GF-D8 (cell line): Measurements from ENCODE around the gene SFXN4.
"Not testable (repeated sequence)": the region's sequence is repeated elsewhere in the genome, so short reads cannot be mapped to it uniquely, and the experiment has no call there.

Experiments
- DNase-seq: peaks from one replicate; lab custom pipeline; 2025; lab: John Stamatoyannopoulos, UW

The SFXN4 gene

DNA sequence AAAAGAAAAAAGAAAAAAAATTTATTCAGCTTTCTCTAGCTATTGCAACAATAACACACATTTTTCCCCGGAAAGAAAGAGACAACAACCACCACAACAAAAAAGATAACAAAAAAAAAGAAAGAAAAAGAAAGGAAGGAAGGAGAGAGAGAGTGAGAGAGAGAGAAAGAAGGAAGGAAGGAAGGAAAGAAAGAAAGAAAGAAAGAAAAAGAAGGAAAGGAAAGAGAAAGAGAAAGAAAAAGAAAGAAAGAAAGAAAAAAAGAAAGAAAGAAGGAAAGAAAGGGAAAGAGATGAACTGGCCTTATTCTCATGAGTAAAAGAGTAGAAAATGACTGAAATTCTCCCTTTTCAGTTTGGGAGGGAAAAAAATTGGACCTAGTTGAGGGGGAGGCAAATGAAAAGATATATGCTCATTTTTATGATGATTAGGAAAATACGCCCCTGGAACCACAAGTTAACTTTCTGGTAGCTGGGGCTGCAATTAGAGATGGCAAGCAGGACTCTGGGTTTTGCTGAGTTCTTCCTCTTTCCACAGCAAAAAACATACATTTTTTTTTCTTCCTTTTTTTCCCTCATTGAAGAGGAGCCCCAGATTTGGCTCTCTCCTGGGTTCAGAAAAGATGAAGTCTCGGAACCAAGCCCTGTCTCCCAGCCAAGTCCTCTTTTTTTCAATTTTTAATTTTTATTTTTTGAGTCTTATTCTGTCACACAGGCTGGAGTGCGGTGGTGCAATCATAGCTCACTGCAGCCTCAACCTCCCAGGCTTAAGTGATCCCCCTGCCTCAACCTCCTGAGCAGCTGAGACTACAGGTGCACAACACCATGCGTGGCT, 25.7 kb upstream of the SFXN4 start:
- peak; percentile 52 for DNase-seq

GRCh38 chr10:119190353-119190752, 24.8 kb upstream of the SFXN4 start:
- DNase-seq = no peak

DNA sequence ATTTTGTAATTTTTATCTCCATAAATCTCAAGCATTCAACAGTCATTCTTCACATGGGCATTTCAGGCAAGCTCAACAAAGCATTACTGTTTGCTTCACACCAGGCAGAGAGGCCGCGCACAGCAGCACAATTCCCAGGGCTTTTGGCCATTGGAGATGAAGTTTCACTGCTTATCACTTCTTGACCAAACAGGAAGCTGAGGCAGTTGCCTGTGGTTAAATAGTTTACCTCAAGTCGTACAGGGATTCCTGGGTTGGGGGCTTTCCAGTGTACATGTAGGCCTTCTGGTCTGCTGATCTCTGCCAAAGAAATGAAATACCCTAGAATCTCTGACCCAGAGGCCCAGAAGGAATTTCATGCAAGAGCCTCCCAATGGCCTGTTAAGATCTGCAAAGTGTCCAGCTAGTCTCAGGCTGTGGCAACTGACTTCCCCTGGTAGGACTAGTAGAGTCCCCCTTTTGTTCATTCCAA, 24.3 kb upstream of the SFXN4 start:
- DNase-seq = peak; percentile 72

DNA sequence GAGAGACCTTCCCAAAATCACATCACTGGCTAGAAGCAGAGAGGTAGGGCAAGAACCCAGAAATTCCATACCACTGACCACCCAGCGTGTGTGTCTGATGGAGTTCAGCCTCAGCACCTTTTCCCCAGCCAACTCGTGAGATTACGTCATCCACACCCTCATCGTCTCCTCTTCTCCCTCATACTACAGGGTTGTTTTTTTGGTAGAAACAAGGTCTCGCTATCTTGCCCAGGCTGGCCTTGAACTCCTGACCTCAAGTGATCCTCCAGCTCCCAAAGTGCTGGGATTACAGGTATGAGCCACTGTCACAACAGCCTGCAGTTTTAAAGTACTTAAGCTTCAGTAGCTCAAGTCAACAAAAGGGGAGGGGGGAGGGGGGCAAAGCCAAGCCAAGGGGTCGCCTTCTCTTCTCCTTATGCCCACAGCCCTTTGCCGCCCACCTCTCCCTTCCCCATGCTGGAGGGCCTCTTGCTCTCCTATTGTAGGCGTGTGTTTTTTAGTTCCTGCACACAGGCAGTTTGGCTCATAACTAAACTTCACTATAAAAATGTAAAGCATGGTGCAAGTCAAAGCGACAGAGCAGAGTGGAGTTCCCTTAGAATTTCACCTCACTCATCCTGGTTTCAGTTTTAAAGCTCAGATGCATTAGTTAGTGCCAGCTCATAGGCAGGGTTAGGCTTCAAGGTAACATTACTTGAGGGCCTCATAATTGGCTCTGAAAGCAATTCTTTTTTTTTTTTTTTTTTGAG, 18.3 kb upstream of the SFXN4 start:
- no peak for DNase-seq

DNA sequence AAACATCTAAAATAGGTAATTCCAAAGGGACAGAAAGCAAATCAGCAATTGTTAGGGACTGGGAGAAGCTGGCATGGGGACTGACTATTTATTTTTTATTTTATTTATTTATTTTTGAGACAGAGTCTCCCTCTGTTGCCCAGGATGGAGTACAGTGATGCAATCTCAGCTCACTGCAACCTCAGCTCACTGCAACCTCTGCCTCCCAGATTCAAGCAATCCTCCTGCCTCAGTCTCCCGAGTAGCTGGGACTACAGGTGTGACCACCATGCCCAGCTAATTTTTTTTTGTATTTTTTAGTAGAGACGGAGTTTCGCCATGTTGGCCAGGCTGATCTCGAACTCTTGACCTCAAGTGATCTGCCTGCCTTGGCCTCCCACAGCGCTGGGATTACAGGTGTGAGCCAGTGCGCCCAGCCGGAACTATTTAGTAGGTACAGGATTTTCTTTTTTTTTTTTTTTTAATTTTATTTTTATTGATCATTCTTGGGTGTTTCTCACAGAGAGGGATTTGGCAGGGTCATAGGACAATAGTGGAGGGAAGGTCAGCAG, 15.4 kb upstream of the SFXN4 start:
- DNase-seq = not testable (repeated sequence)

DNA sequence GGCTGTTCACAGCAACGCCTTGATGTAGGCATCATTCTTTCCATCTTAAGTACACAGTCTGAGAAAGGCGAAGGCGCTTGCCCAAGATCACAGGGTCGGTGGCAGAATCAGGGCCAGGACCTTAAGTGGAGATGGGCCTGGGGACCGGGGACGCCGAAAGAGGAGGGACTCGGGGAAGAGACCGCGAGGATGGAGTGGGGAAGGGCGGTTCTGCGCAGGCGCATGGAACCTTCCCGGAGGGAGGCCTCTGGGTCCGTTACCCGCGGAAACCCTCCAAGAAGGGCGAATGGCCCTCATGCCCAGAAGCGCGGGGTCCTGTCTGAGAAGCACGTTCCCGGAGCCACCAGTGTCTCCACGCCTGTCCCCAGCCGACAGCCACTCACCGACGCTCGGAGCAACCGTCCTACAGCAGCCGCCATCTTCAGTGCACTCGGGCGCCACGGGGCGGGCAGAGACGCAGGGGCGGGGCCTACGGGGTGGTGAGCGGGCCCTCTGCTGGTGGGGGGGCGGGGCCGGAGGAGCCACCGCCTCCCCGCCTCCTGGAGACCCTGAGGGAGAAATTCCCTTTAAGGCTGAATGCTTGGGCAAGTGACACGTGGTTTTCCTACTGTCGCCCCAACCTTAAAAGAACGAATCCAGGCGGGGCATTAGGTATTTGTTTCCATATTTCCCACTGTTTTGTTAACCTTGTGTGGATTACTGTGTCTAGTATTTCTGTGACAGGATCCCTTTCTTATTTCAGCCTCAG, 13.0 kb upstream of the SFXN4 start, which contains the start of gene PRDX3:
TSS of gene PRDX3 (minus strand) at position 441 of the 748 bp plus-strand sequence. CDS start at position 419, 22 bp downstream.
- peak; percentile 76 for DNase-seq

DNA sequence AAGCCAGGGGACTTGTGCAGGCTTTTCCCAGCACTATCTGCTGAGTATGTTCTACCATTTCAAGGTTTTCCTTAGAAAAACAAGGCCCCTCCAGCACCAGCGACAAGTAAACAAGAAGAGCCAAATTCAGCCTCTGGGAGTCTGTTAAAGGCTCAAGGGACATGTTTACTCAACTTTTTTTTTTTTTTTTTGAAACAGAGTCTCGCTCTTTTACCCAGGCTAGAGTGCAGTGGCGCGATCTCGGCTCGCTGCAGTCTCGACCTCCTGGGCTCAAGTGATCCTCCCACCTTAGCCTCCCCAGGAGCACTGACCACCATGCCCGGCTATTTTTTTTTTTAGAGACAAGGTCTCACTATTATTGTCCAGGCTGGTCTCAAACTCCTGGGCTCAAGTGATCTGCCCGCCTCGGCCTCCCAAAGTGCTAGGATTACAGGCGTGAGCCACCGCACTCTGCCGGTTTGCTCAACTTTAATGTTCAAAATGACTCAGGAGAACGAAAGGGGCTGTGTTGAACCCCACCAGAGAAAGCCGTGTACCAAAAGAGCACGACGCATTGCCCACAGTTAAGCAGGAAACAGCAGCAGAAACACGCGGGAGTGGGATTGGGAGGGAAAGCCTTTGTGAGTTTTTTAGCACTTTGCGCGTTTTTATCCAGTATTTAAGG, 12.3 kb upstream of the SFXN4 start:
- DNase-seq = no peak

DNA sequence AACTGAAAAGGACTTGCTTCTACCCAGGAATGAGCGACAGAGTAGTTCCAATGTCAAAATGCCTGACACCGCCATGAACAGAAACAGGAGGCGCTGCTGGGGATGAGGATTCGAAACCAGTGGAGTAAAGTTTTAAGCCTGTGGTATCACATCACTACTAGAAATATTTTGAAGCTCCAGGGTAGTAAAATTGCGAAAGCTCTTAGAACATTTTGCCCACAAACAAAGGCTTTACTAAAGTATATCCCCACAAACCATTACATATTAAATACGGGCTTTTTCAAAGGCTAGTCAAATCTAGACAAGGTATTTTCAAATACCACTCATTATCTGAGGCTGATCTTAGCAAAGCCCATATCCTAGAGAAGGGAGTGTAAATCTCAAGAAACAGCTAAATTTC, 10.7 kb upstream of the SFXN4 start:
- no peak for DNase-seq

GRCh38 chr10:119174109-119174508, 8.6 kb upstream of the SFXN4 start:
- DNase-seq = no peak

GRCh38 chr10:119167041-119167440, 1.5 kb upstream of the SFXN4 start:
- DNase-seq = no peak

GRCh38 chr10:119166564-119166963, 1.1 kb upstream of the SFXN4 start:
- peak; percentile 57 for DNase-seq

GRCh38 chr10:119166118-119166500, 595 bp upstream of the SFXN4 start:
- DNase-seq = peak; percentile 34

DNA sequence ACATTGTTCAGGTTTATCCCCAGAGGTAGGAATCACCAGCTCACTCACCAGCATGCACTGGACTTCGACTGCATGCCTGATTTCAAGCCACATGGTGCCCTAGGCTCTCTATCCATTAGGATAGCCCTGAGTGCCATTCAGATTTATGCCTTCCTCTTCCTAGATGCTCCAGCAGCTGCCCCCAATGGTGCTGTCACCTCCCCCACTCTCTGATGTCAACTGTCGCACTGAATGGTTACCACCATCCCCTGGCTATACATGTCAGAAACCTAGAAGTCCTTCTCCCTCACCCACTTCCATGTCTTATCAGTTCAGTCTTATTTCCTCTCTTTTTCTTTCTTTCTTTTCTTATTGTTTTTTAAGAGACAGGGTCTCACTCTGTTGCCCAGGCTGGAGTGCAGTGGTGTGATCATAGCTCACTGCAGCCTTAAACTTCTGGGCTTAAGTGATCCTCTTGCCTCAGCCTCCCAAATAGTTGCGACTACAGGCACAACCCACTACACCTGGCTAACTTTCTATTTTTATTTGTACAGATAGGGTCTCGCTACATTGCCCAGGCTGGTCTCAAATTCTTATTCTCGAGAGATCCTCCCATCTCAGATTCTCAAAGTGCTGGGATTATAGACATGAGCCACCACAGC, 2.9 kb downstream of the SFXN4 start:
- DNase-seq = no peak

- no peak for DNase-seq
Observed at GRCh38 chr10:119161680-119162451, 3.6 kb downstream of the SFXN4 start.

- no peak for DNase-seq
Observed at GRCh38 chr10:119159332-119159731, 6.2 kb downstream of the SFXN4 start.

- no peak for DNase-seq
Observed at GRCh38 chr10:119153661-119154060, 11.9 kb downstream of the SFXN4 start.

DNA sequence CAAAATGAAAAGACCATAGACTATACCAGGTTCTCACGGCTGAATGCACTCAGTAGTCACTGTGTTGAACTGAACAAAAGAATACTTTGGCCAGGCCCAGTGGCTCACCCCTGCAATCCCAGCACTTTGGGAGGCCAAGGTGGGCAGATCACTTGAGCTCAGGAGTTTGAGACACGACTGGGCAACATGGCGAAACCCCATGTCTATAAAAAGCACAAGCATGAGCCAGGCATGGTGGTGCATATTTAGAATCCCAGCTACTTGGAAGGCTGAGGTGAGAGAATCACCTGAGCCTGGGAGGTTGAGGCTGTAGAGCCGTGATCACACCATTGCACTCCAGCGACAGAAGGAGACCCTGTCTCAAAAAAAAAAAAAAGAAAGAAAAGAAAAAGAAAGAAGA, 12.5 kb downstream of the SFXN4 start:
- DNase-seq = no peak

DNA sequence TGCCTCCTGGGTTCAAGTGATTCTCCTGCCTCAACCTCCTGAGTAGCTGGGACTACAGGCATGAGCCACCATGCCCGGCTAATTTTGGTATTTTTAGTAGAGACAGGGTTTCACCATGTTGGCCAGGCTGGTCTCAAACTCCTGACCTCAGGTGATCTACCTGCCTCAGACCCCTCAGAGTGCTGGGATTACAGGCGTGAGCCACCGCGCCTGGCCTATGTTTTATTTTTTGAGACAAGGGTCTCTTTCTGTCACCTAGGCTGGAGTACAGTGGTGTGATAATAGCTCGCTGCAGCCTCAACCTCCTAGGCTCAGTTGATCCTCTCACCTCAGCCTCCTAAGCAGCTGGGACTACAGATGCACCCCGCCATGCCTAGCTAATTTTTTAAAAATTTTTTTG, 13.9 kb downstream of the SFXN4 start:
- DNase-seq = not testable (repeated sequence)

- no peak for DNase-seq
Observed at GRCh38 chr10:119149729-119150128, 15.8 kb downstream of the SFXN4 start.

DNA sequence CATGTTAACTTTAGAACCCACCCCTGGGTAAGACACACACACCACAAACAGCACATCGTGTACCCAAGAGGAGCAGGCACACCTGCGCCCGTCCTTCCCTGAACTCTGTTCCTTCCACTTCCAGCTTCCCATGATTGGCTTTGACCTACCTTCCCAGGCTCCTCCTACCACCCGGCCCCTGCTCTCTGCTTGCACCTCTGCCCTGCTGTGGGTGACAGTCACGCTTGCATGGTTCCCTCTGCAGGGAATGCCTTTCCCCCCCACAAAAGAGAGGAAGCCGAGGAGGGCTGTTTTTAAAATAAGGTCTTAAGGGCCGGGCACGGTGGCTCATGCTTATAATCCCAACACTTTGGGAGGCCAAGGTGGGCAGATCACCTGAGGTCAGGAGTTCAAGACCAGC, 16.4 kb downstream of the SFXN4 start:
- DNase-seq = no peak
